GM18502 (cell line): ENCODE results near the gene TMEM231.

Experiments used
- ATAC-seq: cut with Tn5 transposase; IDR thresholded peaks from one replicate; pipeline ENCODE4 v1.9.1; 2021; ENCODE audit warnings: mild to moderate bottlenecking; ENCODE audit not compliant: unreplicated experiment, poor library complexity

Gene TMEM231

DNA sequence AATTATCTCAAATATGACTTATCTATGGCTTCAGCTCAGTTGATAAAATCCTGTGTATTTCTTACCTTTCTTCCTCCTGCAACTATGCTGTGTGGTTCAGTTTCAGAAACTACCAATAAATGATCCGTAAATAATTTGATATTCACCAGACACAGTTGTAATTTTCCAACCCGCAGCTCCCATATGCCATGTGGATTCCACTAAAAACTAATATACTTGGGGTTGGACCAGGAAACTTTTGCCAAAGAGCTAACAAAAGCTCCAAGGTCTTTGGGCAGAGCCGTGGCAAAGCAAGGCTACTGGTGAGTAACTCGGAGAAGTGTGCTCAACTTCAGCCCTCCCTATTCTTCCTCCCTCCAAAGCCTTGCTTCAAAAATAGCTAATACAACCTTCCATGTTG lies 58.5 kb downstream of the TMEM231 start:
- ATAC-seq = no peak

DNA sequence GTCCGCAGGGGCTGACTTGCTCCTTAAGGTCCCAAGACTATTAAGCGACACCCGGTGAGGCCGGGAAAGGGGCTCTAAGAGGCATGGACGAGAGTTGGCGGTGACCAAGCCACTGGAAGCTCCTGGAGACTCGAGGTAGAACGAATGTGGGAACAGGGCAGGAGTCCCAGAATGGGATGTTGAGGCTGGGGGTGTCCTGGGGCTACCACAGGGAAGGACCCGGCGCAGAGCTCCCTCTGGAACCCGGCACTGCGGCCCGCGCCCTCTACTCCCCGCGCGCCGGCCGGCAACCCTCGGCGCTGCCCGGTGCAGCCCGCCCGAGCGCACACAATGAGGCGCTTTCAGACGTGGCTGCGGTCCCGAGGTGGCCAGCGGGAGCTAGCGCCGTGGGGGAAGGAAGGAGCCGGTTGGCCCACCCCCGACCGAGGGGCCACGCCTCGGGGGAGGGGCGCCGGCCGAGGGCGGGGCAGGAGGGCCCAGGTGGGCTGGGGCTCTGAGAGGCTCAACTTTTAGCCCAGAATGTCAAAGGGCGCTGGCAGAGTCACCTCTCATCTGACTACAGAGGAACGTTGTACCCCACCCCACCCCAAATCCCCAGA lies 60.9 kb downstream of the TMEM231 start, which contains the start of gene CHST6:
Gene CHST6 (minus strand): TSS at position 366 of the 599 bp plus-strand sequence. CDS start 15,613 bp downstream, outside the sequence.
- ATAC-seq = peak; percentile 85

DNA sequence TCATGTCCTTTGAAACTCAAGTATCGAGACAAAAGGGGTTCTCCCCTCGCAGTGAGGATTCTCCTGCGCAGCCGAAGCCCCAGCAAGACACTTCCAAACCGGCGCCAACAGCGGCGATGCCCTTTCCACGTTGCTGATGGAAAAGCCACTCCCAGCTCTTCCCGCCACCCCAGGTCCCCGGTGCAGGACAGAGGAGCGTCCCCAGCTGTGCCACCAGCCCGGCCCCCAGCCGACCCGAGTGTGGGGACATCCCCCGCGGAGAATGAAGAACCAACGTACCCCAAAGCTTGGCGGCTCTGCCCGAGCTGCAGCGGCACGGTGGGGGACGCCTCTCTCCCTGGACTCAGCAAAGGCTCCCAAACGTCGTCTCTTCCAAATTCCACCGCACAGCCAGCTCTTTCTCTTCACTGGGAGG lies 61.4 kb downstream of the TMEM231 start:
- ATAC-seq = no peak

DNA sequence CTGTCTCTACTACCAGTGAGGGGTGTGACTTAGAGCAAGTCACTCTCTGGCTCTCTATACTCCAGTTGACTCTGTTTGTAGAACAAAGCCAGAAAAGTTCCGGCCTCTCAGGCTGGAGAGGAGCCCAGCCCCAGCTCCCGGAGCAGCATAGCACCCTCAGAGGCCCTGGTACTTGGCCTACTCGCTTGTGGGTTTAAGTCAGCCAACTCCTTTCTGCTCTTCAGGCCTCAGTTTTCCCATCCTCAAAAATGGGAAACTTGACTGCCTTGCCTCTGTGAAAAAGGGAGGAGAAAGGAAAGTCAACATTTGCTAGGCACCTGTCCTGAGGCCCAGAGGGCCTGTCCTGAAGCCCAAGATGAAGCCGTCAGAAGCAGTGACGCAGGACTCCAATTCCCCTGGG lies 61.9 kb downstream of the TMEM231 start:
- no peak for ATAC-seq

DNA sequence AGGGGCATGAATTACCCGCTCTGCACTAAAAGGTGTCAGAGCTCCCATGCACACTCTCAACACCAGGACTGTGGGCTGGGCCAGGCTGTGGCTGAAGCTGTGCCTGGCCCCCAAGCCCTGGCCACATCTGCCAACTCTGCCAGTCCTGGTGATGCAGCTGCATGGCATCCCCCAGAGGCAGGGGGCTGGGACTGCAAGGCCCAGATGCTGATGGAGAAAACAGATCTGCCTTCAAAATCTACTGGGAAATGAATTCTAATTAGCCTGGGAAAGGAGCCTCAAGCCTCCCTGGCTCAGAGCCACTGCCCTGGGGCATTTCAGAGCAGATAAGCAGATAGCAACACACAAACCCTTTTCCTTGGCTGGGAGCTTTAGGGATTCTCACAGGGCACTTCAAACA lies 64.2 kb downstream of the TMEM231 start:
- no peak for ATAC-seq

DNA sequence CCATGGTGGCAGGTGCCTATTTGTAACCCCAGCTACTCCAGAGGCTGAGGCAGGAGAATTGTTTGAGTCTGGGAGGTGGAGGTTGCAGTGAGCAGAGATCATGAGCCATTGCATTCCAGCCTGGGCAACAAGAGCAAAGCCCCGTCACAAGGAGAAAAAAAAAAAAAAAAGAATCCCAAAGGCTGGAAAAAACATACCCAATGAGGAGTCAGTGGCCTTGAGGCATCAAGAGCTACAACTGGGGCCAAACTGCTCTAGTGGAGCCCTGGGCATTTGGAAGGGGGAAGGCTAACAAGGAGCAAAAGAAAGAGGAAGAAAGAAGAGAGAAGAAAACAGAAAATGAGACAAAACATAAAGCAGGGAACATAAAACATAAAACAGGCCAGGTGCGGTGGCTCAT lies 67.7 kb downstream of the TMEM231 start:
- no peak for ATAC-seq
